ENCODE data around the gene LALBA. TPM values are rescaled to one million over a fixed set of nuclear protein-coding genes. Genes with fewer than 3 reads are reported as not detected.

LALBA gene
- total RNA-seq = not detected in 2 replicates

GRCh38 chr12:48569946-48570345 is at the start of gene LALBA:
Gene LALBA, minus strand, starts transcription at chr12:48570046. Its CDS starts 26 bp downstream, at chr12:48570020.

GRCh38 chr12:48525332-48525731 is 44.5 kb downstream of the LALBA start, which contains the start of gene OR8S1:
Gene OR8S1, plus strand, starts transcription at chr12:48525632. Its CDS starts 0 bp downstream, at chr12:48525632.

Other genes with a start within 250 kb of the LALBA start
- 3.4 and 3.9 TPM in 2 replicates for gene ZNF641, start 219.1 kb downstream of the LALBA start, total RNA-seq
- gene ANP32D, start 97.5 kb downstream of the LALBA start, total RNA-seq = not detected in 2 replicates
- gene C12orf54, start 87.5 kb downstream of the LALBA start, total RNA-seq = not detected in 2 replicates
- not detected in 2 replicates for gene OR8S1, start 44.4 kb downstream of the LALBA start, total RNA-seq
- gene KANSL2, start 112.2 kb upstream of the LALBA start, total RNA-seq = 49.2 and 62.1 TPM in 2 replicates
- 34.9 and 43.1 TPM in 2 replicates for gene CCNT1, start 146.7 kb upstream of the LALBA start, total RNA-seq
- 30.6 and 40.2 TPM in 2 replicates for gene ADCY6, start 219.0 kb upstream of the LALBA start, total RNA-seq
- gene CACNB3, start 248.4 kb upstream of the LALBA start, total RNA-seq = 26.1 and 34.0 TPM in 2 replicates